ENCODE measurements around the gene ATPAF1. TPM values are rescaled to one million over a fixed set of nuclear protein-coding genes. Genes with fewer than 3 reads are reported as not detected.

ATPAF1 gene
- polyA plus RNA-seq, 1 of the 3 experiments (the other 2 are of a cell fraction), result 39.9 TPM

DNA sequence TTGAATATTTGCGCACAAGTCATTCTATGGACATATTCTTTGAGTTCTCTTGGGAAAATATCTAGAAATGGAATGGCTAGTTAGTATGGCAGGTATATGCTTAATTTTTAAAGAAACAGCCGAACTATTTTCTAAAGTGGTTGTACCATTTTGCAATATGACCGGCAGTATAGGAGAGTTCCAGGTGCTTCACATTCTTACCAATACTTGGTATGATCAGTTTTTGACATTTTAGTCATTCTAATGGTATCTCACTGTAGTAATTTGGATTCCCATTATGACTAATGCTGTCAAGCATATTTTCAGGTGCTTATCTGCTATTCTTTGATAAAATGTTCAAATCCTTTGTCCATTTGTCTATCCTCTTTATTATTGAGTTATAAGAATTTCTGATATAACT is 20.6 kb downstream of the ATPAF1 start:
- H3F3A ChIP-seq (replicated peaks; ENCODE audit: insufficient read depth), result peaks cover 27% of the 10 kb centered on the region
- DNase-seq, result no peak
- no peaks in the 10 kb centered on the region for H4K20me1 ChIP-seq (ENCODE audit: insufficient read depth)
- H3K9me2 ChIP-seq, result no peaks in the 10 kb centered on the region
- ChIA-PET CTCF (interaction anchor here (0.9 kb wide), 1 partner anchor 741 kb away, joined by 3 read pairs; no protein-coding TSS in a partner anchor), POLR2A (no interaction called here)
- no peak overlapping the region for H3K4me3 ChIP-seq (ENCODE audit: low read depth in 2 of 2, low read length in 1 of 2)
- H3K4me1 ChIP-seq (ENCODE audit: control insufficient read depth in 1 of 2, insufficient read depth in 2 of 2, low read depth in 1 of 2, low read length in 1 of 2), result peaks cover 3 to 6% of the 10 kb centered on the region in 2 experiments
- no peaks in the 10 kb centered on the region for H3K9me3 ChIP-seq
- no peaks in the 10 kb centered on the region for H3K79me2 ChIP-seq (ENCODE audit: insufficient read depth)
- H2AFZ ChIP-seq (ENCODE audit: low read depth), result no peak overlapping the region
- H3K4me2 ChIP-seq, result no peak overlapping the region
- WGBS (ENCODE audit: low lambda C conversion rate), result 100% methylated on average over 3 of the region's 3 CpGs
- no peak overlapping the region for H3K27ac ChIP-seq (ENCODE audit: low read depth in 2 of 2, low read length in 1 of 2)
- H3K36me3 ChIP-seq (replicated peaks in 1 of 2; ENCODE audit: control insufficient read depth in 1 of 2, insufficient read depth in 2 of 2, low read length in 1 of 2), result peaks cover 12 to 40% of the 10 kb centered on the region in 2 experiments
- no peak overlapping the region for H3K9ac ChIP-seq
- no peak for TF ChIP-seq NRF1 (IDR thresholded peaks at IDR 0.05; ENCODE audit: low read depth, low read length)
- no peak for TF ChIP-seq EP300 (IDR thresholded peaks at IDR 0.05; ENCODE audit: borderline replicate concordance in 1 of 2, low read depth in 1 of 2, low read length in 1 of 2)
- TF ChIP-seq GABPA (IDR thresholded peaks at IDR 0.05; ENCODE audit: low read depth), result no peak
- TF ChIP-seq RFX5 (IDR thresholded peaks at IDR 0.05; ENCODE audit: low read length), result no peak
- TF ChIP-seq, protein P1, sequence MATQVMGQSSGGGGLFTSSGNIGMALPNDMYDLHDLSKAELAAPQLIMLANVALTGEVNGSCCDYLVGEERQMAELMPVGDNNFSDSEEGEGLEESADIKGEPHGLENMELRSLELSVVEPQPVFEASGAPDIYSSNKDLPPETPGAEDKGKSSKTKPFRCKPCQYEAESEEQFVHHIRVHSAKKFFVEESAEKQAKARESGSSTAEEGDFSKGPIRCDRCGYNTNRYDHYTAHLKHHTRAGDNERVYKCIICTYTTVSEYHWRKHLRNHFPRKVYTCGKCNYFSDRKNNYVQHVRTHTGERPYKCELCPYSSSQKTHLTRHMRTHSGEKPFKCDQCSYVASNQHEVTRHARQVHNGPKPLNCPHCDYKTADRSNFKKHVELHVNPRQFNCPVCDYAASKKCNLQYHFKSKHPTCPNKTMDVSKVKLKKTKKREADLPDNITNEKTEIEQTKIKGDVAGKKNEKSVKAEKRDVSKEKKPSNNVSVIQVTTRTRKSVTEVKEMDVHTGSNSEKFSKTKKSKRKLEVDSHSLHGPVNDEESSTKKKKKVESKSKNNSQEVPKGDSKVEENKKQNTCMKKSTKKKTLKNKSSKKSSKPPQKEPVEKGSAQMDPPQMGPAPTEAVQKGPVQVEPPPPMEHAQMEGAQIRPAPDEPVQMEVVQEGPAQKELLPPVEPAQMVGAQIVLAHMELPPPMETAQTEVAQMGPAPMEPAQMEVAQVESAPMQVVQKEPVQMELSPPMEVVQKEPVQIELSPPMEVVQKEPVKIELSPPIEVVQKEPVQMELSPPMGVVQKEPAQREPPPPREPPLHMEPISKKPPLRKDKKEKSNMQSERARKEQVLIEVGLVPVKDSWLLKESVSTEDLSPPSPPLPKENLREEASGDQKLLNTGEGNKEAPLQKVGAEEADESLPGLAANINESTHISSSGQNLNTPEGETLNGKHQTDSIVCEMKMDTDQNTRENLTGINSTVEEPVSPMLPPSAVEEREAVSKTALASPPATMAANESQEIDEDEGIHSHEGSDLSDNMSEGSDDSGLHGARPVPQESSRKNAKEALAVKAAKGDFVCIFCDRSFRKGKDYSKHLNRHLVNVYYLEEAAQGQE (IDR thresholded peaks at IDR 0.05; ENCODE audit: low read depth, low read length), result no peak
- TF ChIP-seq GATA2 (CRISPR knock-in tag; IDR thresholded peaks at IDR 0.05), result no peak
- TF ChIP-seq CHD2 (IDR thresholded peaks at IDR 0.05; ENCODE audit: low read length, partially characterized antibody), result no peak
- TF ChIP-seq FOSL2 (IDR thresholded peaks at IDR 0.05; ENCODE audit: borderline replicate concordance, low read depth), result no peak
- TF ChIP-seq FOXJ3 (CRISPR knock-in tag; IDR thresholded peaks at IDR 0.05), result no peak
- no peak for TF ChIP-seq MEF2A (IDR thresholded peaks at IDR 0.05; ENCODE audit: borderline replicate concordance, low read depth)
- TF ChIP-seq, protein P2, sequence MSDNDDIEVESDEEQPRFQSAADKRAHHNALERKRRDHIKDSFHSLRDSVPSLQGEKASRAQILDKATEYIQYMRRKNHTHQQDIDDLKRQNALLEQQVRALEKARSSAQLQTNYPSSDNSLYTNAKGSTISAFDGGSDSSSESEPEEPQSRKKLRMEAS (IDR thresholded peaks at IDR 0.05; ENCODE audit: low read depth), result no peak
- TF ChIP-seq, protein P3, sequence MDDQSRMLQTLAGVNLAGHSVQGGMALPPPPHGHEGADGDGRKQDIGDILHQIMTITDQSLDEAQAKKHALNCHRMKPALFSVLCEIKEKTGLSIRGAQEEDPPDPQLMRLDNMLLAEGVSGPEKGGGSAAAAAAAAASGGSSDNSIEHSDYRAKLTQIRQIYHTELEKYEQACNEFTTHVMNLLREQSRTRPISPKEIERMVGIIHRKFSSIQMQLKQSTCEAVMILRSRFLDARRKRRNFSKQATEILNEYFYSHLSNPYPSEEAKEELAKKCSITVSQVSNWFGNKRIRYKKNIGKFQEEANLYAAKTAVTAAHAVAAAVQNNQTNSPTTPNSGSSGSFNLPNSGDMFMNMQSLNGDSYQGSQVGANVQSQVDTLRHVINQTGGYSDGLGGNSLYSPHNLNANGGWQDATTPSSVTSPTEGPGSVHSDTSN (IDR thresholded peaks at IDR 0.05), result no peak
- TF ChIP-seq, protein P4, sequence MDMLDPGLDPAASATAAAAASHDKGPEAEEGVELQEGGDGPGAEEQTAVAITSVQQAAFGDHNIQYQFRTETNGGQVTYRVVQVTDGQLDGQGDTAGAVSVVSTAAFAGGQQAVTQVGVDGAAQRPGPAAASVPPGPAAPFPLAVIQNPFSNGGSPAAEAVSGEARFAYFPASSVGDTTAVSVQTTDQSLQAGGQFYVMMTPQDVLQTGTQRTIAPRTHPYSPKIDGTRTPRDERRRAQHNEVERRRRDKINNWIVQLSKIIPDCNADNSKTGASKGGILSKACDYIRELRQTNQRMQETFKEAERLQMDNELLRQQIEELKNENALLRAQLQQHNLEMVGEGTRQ (IDR thresholded peaks at IDR 0.05; ENCODE audit: borderline replicate concordance, low read depth, low read length), result no peak
- no peaks in the 10 kb centered on the region for H3K27me3 ChIP-seq (ENCODE audit: insufficient read depth)
